ENCODE results near the gene MLANA.

DNA sequence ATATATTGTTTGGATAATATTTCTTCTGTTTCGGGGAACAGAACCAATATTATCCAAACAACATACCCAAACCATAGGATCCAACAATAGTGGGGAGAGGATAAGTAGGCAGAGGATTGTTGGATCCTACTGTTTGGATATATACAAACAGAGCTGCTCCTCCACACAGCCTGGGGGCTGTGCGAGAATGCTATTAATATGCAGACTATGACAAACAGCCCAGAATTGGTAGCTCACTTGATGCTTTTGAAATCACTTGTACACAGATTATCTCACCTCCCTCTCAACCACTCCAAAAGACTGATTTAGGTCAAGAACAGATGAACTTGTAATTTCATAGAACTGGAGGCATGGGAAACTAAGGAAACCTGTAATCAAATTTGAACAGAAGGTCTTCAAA is 24.4 kb upstream of the MLANA start:
- TF ChIP-seq, protein P1, sequence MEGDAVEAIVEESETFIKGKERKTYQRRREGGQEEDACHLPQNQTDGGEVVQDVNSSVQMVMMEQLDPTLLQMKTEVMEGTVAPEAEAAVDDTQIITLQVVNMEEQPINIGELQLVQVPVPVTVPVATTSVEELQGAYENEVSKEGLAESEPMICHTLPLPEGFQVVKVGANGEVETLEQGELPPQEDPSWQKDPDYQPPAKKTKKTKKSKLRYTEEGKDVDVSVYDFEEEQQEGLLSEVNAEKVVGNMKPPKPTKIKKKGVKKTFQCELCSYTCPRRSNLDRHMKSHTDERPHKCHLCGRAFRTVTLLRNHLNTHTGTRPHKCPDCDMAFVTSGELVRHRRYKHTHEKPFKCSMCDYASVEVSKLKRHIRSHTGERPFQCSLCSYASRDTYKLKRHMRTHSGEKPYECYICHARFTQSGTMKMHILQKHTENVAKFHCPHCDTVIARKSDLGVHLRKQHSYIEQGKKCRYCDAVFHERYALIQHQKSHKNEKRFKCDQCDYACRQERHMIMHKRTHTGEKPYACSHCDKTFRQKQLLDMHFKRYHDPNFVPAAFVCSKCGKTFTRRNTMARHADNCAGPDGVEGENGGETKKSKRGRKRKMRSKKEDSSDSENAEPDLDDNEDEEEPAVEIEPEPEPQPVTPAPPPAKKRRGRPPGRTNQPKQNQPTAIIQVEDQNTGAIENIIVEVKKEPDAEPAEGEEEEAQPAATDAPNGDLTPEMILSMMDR (IDR thresholded peaks at IDR 0.05) = no peak
- TF ChIP-seq POLR2AphosphoS5 (IDR thresholded peaks at IDR 0.05) (no peak), EP300 (IDR thresholded peaks at IDR 0.05) (no peak)

Data from gastroesophageal sphincter (tissue), 3 donors.